Mucosa of rectum (tissue), 2 donors: ENCODE results near the gene FXYD4.

Source experiments
- H3K27ac ChIP-seq, 2 donors: one replicate each; pipeline ENCODE4 v1.7.0; 2013; ENCODE audit warnings: inconsistent platforms in 2 of 2, low read depth in 2 of 2, low read length in 2 of 2
- H3K27me3 ChIP-seq, 2 donors: one replicate each; pipeline ENCODE4 v1.7.0; 2013; ENCODE audit warnings: low read length in 2 of 2; ENCODE audit not compliant: control insufficient read depth in 2 of 2, insufficient read depth in 2 of 2
- H3K36me3 ChIP-seq, 2 donors: one replicate each; pipeline ENCODE4 v1.7.0; 2013; ENCODE audit warnings: low read length in 2 of 2; ENCODE audit not compliant: control insufficient read depth in 2 of 2, insufficient read depth in 2 of 2
- H3K4me1 ChIP-seq, 2 donors: one replicate each; pipeline ENCODE4 v1.7.0; 2013; ENCODE audit warnings: low read length in 2 of 2, mild to moderate bottlenecking in 1 of 2; ENCODE audit not compliant: control insufficient read depth in 2 of 2, insufficient read depth in 2 of 2
- H3K4me3 ChIP-seq, 2 donors: one replicate each; pipeline ENCODE4 v1.7.0; 2013; ENCODE audit warnings: low read length in 2 of 2
- H3K9ac ChIP-seq, 2 donors: one replicate each; pipeline ENCODE4 v1.7.0; 2013; ENCODE audit warnings: low read length in 2 of 2, low read depth in 1 of 2, mild to moderate bottlenecking in 1 of 2
- H3K9me3 ChIP-seq, 2 donors: one replicate each; pipeline ENCODE4 v1.7.0; 2013; ENCODE audit warnings: low read length in 2 of 2; ENCODE audit not compliant: control insufficient read depth in 2 of 2
- donor health status: healthy.
- donor health status: Normal muscosa, but diverticular disease.

Gene FXYD4

GRCh38 chr10:43370671-43371215 is 693 bp upstream of the FXYD4 start:
- no peaks in the 10 kb centered on the region for H3K36me3 ChIP-seq
- H3K4me3 ChIP-seq: no peak overlapping the region
- H3K4me1 ChIP-seq: peaks cover 0 to 3% of the 10 kb centered on the region in 2 donors
- H3K27me3 ChIP-seq: no peaks in the 10 kb centered on the region
- no peak overlapping the region for H3K27ac ChIP-seq
- no peaks in the 10 kb centered on the region for H3K9me3 ChIP-seq
- H3K9ac ChIP-seq: no peak overlapping the region

- H3K4me3 ChIP-seq: no peak overlapping the region
- no peaks in the 10 kb centered on the region for H3K36me3 ChIP-seq
- no peak overlapping the region for H3K9ac ChIP-seq
- no peaks in the 10 kb centered on the region for H3K9me3 ChIP-seq
- no peaks in the 10 kb centered on the region for H3K27me3 ChIP-seq
- H3K4me1 ChIP-seq: peaks cover 0 to 3% of the 10 kb centered on the region in 2 donors
- no peak overlapping the region for H3K27ac ChIP-seq
These were observed 1.4 kb downstream of the FXYD4 start for GRCh38 chr10:43372765-43373361.

GRCh38 chr10:43373461-43373860 is 2.0 kb downstream of the FXYD4 start:
- H3K27ac ChIP-seq: no peak overlapping the region
- H3K4me1 ChIP-seq: peaks cover 0 to 3% of the 10 kb centered on the region in 2 donors
- H3K36me3 ChIP-seq: no peaks in the 10 kb centered on the region
- H3K4me3 ChIP-seq: no peak overlapping the region
- no peak overlapping the region for H3K9ac ChIP-seq
- H3K9me3 ChIP-seq: no peaks in the 10 kb centered on the region
- no peaks in the 10 kb centered on the region for H3K27me3 ChIP-seq

- H3K9ac ChIP-seq: no peak overlapping the region
- H3K27me3 ChIP-seq: no peaks in the 10 kb centered on the region
- no peak overlapping the region for H3K27ac ChIP-seq
- H3K36me3 ChIP-seq: no peaks in the 10 kb centered on the region
- H3K4me3 ChIP-seq: no peak overlapping the region
- no peaks in the 10 kb centered on the region for H3K9me3 ChIP-seq
- H3K4me1 ChIP-seq: peaks cover 0 to 3% of the 10 kb centered on the region in 2 donors
These were observed 2.8 kb downstream of the FXYD4 start for GRCh38 chr10:43374194-43374593.

- H3K36me3 ChIP-seq: no peaks in the 10 kb centered on the region
These were observed 4.1 kb downstream of the FXYD4 start for GRCh38 chr10:43375401-43376020.

GRCh38 chr10:43376046-43376635 is 4.7 kb downstream of the FXYD4 start:
- H3K9me3 ChIP-seq: no peaks in the 10 kb centered on the region
- H3K27ac ChIP-seq: no peak overlapping the region
- H3K4me3 ChIP-seq: no peak overlapping the region
- H3K27me3 ChIP-seq: no peaks in the 10 kb centered on the region
- no peak overlapping the region for H3K9ac ChIP-seq
- no peaks in the 10 kb centered on the region for H3K36me3 ChIP-seq
- peaks cover 0 to 3% of the 10 kb centered on the region in 2 donors for H3K4me1 ChIP-seq

More at GRCh38 chr10:43375401-43376020, 4.1 kb downstream of the FXYD4 start:
- no peak overlapping the region for H3K4me3 ChIP-seq
- no peaks in the 10 kb centered on the region for H3K9me3 ChIP-seq
- H3K4me1 ChIP-seq: peaks cover 0 to 3% of the 10 kb centered on the region in 2 donors
- H3K9ac ChIP-seq: no peak overlapping the region
- no peak overlapping the region for H3K27ac ChIP-seq
- no peaks in the 10 kb centered on the region for H3K27me3 ChIP-seq

- no peak overlapping the region for H3K4me3 ChIP-seq
These were observed 5.5 kb downstream of the FXYD4 start for GRCh38 chr10:43376828-43377423.

GRCh38 chr10:43377424-43377883 is 6.0 kb downstream of the FXYD4 start:
- no peaks in the 10 kb centered on the region for H3K27me3 ChIP-seq
- no peaks in the 10 kb centered on the region for H3K36me3 ChIP-seq
- H3K4me3 ChIP-seq: no peak overlapping the region
- H3K27ac ChIP-seq: no peak overlapping the region
- no peaks in the 10 kb centered on the region for H3K9me3 ChIP-seq
- no peaks in the 10 kb centered on the region for H3K4me1 ChIP-seq
- H3K9ac ChIP-seq: no peak overlapping the region

More at GRCh38 chr10:43376828-43377423, 5.5 kb downstream of the FXYD4 start:
- H3K27me3 ChIP-seq: no peaks in the 10 kb centered on the region
- no peaks in the 10 kb centered on the region for H3K36me3 ChIP-seq
- H3K4me1 ChIP-seq: no peaks in the 10 kb centered on the region
- no peaks in the 10 kb centered on the region for H3K9me3 ChIP-seq
- H3K9ac ChIP-seq: no peak overlapping the region
- H3K27ac ChIP-seq: no peak overlapping the region

- no peaks in the 10 kb centered on the region for H3K9me3 ChIP-seq
- no peak overlapping the region for H3K9ac ChIP-seq
- no peak overlapping the region for H3K27ac ChIP-seq
- no peaks in the 10 kb centered on the region for H3K4me1 ChIP-seq
- H3K27me3 ChIP-seq: no peaks in the 10 kb centered on the region
- H3K4me3 ChIP-seq: no peak overlapping the region
- peaks cover 0 to 5% of the 10 kb centered on the region in 2 donors for H3K36me3 ChIP-seq
These were observed 9.3 kb downstream of the FXYD4 start for GRCh38 chr10:43380610-43381222.
